Stimulated activated CD8-positive, alpha-beta memory T cell treated with anti-CD3 and anti-CD28 coated beads, Interleukin-15, amount 100 ng/mL, for 24 hours (primary cell): ENCODE measurements around the gene KCNA1.

Source experiments
- DNase-seq: peaks from one replicate; pipeline ENCODE4 v3.0.0-alpha.2; 2020; ENCODE audit warnings: low read depth

The KCNA1 gene

GRCh38 chr12:4960547-4960946 lies 50.8 kb downstream of the KCNA1 start:
- DNase-seq, result no peak

GRCh38 chr12:4961311-4961710 lies 51.6 kb downstream of the KCNA1 start:
- no peak for DNase-seq

- DNase-seq, result no peak
Measured at GRCh38 chr12:4962539-4963486, 53.1 kb downstream of the KCNA1 start.
